Loucy (cell line): ENCODE measurements around the gene PPHLN1.

Experiments
- H2AFZ ChIP-seq: fragments of 200-600 bp; sonication (generic); 2 replicates; pipeline ENCODE4 v1.6.0; 2016; ENCODE audit warnings: antibody characterized with exemption, mild to moderate bottlenecking, low read length, moderate library complexity
- H3F3A ChIP-seq: fragments of 200-600 bp; 2 replicates; pipeline ENCODE4 v1.6.0; 2016; ENCODE audit warnings: antibody characterized with exemption, low read depth, mild to moderate bottlenecking
- H3K27me3 ChIP-seq: fragments of 200-600 bp; sonication (generic); 2 replicates; pipeline ENCODE4 v1.6.1; 2014; ENCODE audit warnings: low read length, mild to moderate bottlenecking; ENCODE audit not compliant: insufficient read depth, poor library complexity, severe bottlenecking
- H3K36me3 ChIP-seq: fragments of 200-600 bp; sonication (generic); 2 replicates; pipeline ENCODE4 v1.6.1; 2016; ENCODE audit warnings: low read length; ENCODE audit not compliant: insufficient read depth
- H3K4me1 ChIP-seq: fragments of 200-600 bp; sonication (generic); 2 replicates; pipeline ENCODE4 v1.5.1; 2014; ENCODE audit warnings: low read length, mild to moderate bottlenecking; ENCODE audit not compliant: insufficient read depth, poor library complexity, severe bottlenecking
- H3K4me2 ChIP-seq: fragments of 200-600 bp; sonication (generic); 2 replicates; pipeline ENCODE4 v1.6.0; 2014; ENCODE audit warnings: antibody characterized with exemption, low read length, low read depth, mild to moderate bottlenecking; ENCODE audit not compliant: poor library complexity, severe bottlenecking
- H3K4me3 ChIP-seq: fragments of 200-600 bp; sonication (generic); 2 replicates; pipeline ENCODE4 v1.5.1; 2014; ENCODE audit warnings: low read length, mild to moderate bottlenecking, mixed read lengths; ENCODE audit not compliant: poor library complexity, severe bottlenecking
- H3K79me2 ChIP-seq: fragments of 200-600 bp; sonication (generic); 2 replicates; pipeline ENCODE4 v1.6.1; 2014; ENCODE audit warnings: low read length; ENCODE audit not compliant: insufficient read depth
- H3K9ac ChIP-seq: fragments of 200-600 bp; sonication (generic); 2 replicates; pipeline ENCODE4 v1.6.0; 2014; ENCODE audit warnings: mild to moderate bottlenecking, low read depth, low read length, moderate library complexity; ENCODE audit not compliant: poor library complexity, severe bottlenecking
- H3K9me2 ChIP-seq: fragments of 200-600 bp; sonication (generic); replicated peaks from 2 replicates; pipeline ENCODE4 v1.6.1; 2016; ENCODE audit warnings: low read depth, low read length, mixed read lengths
- H3K9me3 ChIP-seq: fragments of 200-600 bp; sonication (generic); 2 replicates; pipeline ENCODE4 v1.6.1; 2014; ENCODE audit warnings: mild to moderate bottlenecking, antibody characterized with exemption, low read length, low read depth; ENCODE audit not compliant: insufficient read depth
- H4K20me1 ChIP-seq: fragments of 200-600 bp; sonication (generic); 2 replicates; pipeline ENCODE4 v1.6.0; 2014; ENCODE audit warnings: antibody characterized with exemption, low read length, mild to moderate bottlenecking; ENCODE audit not compliant: insufficient read depth, poor library complexity, severe bottlenecking
- EZH2phosphoT487 ChIP-seq: fragments of 200-600 bp; IDR thresholded peaks from 2 replicates; pipeline ENCODE4 v1.6.1; 2018; ENCODE audit warnings: antibody characterized with exemption, mild to moderate bottlenecking, moderate library complexity, borderline replicate concordance
- TF ChIP-seq, protein P1 (sequence below): fragments of 200-600 bp; sonication (generic); conservative IDR thresholded peaks from 2 replicates; pipeline ENCODE4 v1.5.1; 2014; ENCODE audit warnings: mild to moderate bottlenecking, antibody characterized with exemption, low read length

The PPHLN1 gene

DNA sequence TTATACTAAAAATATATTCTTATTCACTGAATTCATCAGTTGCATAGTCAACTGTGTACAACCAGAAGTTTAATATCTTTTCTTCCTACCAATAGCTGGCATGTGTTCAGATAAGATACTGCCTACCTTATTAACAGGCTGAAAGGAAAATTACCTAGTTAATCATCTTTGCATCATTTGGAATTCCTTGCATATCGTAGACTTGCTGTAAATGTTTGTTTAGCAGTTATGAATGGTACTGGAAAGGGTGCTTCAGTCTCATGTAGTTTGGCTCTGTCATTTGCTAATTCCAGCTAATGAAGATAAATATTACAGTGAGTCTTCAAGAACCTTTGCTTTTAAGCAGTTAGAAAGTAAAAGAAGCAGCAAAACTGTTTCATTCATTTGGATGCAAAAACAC lies 84.4 kb downstream of the PPHLN1 start:
- Histone ChIP-seq H3K9me3 (no peaks in the 10 kb centered on the region), H3K27me3 (no peaks in the 10 kb centered on the region), H3K9me2 (no peaks in the 10 kb centered on the region), H3K4me2 (no peak overlapping the region), H3K9ac (no peak overlapping the region), H3K36me3 (peaks cover 22% of the 10 kb centered on the region; the same call in 1 of the 2 replicates), H4K20me1 (peaks cover 6% of the 10 kb centered on the region), H3K4me3 (no peak overlapping the region), H3K79me2 (no peaks in the 10 kb centered on the region), H3F3A (no peaks in the 10 kb centered on the region), H2AFZ (no peak overlapping the region), H3K4me1 (no peaks in the 10 kb centered on the region)
- TF ChIP-seq EZH2phosphoT487: no peak
- TF ChIP-seq, protein P1, sequence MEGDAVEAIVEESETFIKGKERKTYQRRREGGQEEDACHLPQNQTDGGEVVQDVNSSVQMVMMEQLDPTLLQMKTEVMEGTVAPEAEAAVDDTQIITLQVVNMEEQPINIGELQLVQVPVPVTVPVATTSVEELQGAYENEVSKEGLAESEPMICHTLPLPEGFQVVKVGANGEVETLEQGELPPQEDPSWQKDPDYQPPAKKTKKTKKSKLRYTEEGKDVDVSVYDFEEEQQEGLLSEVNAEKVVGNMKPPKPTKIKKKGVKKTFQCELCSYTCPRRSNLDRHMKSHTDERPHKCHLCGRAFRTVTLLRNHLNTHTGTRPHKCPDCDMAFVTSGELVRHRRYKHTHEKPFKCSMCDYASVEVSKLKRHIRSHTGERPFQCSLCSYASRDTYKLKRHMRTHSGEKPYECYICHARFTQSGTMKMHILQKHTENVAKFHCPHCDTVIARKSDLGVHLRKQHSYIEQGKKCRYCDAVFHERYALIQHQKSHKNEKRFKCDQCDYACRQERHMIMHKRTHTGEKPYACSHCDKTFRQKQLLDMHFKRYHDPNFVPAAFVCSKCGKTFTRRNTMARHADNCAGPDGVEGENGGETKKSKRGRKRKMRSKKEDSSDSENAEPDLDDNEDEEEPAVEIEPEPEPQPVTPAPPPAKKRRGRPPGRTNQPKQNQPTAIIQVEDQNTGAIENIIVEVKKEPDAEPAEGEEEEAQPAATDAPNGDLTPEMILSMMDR: no peak

DNA sequence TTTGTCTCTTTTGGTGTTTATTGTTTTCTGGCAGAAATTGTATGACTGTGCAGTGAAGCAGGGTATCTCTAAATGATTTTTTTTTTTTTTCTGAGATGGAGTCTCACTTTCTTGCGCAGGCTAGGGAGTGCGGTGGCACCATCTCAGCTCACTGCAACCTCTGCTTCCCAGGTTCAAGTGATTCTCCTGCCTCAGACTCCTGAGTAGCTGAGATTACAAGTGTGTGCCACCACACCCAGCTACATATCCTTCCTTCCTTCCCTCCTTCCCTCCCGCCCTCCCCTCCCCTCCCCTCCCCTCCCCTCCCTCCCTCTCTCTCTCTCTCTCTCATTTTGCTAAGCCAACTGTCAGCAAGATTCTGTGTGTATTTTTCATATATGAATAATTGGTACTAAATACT lies 94.4 kb downstream of the PPHLN1 start:
- H3K27me3 ChIP-seq: no peaks in the 10 kb centered on the region
- no peaks in the 10 kb centered on the region for H3F3A ChIP-seq
- peaks cover 13% of the 10 kb centered on the region for H3K4me1 ChIP-seq
- H3K9me2 ChIP-seq: no peaks in the 10 kb centered on the region
- H3K9ac ChIP-seq: no peak overlapping the region
- H2AFZ ChIP-seq: no peak overlapping the region
- H3K4me3 ChIP-seq: no peak overlapping the region
- no peaks in the 10 kb centered on the region for H3K79me2 ChIP-seq
- H4K20me1 ChIP-seq: peaks cover 2% of the 10 kb centered on the region
- no peak for TF ChIP-seq EZH2phosphoT487
- TF ChIP-seq, protein P1: no peak
- no peaks in the 10 kb centered on the region for H3K9me3 ChIP-seq
- H3K36me3 ChIP-seq: peaks cover 9% of the 10 kb centered on the region
- no peak overlapping the region for H3K4me2 ChIP-seq

DNA sequence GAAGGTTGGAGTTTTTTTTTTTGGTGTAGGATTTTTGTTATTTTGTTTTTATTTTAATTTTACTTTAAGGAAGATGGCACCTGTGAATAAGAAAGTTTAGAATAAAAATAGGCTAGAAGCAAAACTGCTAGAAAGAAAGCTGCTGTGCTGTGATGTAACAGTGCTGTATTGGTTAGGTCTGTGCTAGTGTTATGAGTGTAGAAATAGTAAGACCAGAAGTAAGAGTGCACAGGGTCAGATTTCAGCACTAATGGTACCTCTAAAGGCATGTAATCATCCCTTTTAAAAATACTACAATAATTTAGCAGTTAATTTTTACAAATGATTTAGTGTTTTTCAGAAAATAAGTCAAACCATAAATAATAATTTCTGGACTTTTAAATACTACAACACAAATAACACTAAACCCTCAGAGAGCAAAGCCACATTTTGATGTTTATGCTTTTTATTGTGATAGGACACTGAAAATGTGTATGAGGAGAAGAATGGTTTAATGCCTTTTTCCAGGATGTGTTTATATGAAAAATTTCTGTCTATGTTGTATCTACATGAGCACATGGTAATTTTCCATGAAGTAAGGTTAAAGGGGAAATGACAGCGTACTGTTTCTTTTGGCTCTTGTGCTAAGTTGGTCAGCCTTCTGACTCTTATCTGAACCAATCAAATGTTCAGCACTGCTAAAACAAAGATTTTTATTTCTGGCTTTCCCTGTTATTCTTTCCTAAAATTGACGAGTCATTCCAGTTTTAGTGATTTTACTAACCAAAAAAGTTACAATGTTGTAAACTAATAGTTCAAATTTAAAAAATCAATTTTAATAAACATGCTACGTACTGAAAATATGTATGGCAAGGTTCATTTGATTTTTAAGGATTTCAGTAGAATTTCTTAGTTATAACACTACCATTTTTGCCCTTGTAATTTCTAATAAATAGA lies 96.1 kb downstream of the PPHLN1 start:
- H3K79me2 ChIP-seq: no peaks in the 10 kb centered on the region
- H3K4me2 ChIP-seq: no peak overlapping the region
- H3K27me3 ChIP-seq: no peaks in the 10 kb centered on the region
- TF ChIP-seq, protein P1: no peak
- TF ChIP-seq EZH2phosphoT487: no peak
- H3K4me3 ChIP-seq: no peak overlapping the region
- H3K9ac ChIP-seq: no peak overlapping the region
- no peaks in the 10 kb centered on the region for H3K9me2 ChIP-seq
- peaks cover 9% of the 10 kb centered on the region for H3K36me3 ChIP-seq
- H3F3A ChIP-seq: no peaks in the 10 kb centered on the region
- H4K20me1 ChIP-seq: no peaks in the 10 kb centered on the region
- no peaks in the 10 kb centered on the region for H3K9me3 ChIP-seq
- H3K4me1 ChIP-seq: peaks cover 23% of the 10 kb centered on the region
- H2AFZ ChIP-seq: no peak overlapping the region
